Measurements from ENCODE around the gene F2.
"Not testable (repeated sequence)": the region's sequence is repeated elsewhere in the genome, so short reads cannot be mapped to it uniquely, and the experiment has no call there.

Gene F2

DNA sequence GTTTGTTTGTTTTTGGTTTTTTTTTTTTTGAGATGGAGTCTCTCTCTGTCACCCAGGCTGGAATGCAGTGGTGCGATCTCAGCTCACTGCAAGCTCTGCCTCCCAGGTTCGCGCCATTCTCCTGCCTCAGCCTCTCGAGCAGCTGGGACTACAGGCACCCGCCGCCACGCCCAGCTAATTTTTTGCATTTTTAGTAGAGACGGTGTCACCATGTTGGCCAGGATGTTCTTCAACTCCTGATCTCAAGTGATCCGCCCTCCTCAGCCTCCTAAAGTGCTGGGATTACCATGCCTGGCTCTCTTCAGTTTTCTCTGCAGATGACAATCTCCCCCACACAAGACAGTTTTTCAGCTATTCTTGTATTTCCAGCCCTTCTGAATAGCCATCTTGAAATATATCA is 9.7 kb upstream of the F2 start:
- ATAC-seq (replicated peaks; ENCODE audit: extremely low read depth, poor library complexity, severe bottlenecking); H3K4me1 Mint-ChIP-seq; H3K4me3 Mint-ChIP-seq; DNase-seq (ENCODE audit: low spot score in 2 of 2); H3K9me3 Mint-ChIP-seq; H3K27me3 Mint-ChIP-seq; H3K27ac Mint-ChIP-seq (ENCODE audit: low read depth): not testable (repeated sequence)
- peaks cover 19% of the 10 kb centered on the region for H3K36me3 Mint-ChIP-seq (ENCODE audit: insufficient read depth)

DNA sequence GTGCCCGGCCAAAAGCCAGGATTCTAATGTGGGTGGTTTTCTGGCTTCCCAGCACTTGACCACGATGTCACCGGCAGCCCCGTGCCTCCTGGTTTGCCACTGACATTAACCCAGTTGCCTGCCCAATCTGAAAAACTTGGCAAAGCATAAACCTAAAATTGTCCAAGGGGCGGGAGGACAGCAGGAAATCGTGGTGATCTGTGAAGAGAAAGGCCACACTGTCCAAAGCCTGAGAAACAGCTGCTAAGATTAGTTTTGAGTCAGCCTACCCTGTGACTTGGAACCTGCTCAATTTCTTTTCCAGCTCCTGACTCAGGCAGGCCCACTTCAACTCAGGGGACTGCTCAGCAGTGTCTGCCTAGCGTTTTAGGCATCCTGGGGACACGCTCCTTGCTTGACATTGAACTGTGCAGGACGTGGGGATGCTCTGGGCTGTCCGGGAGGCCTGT is 8.2 kb upstream of the F2 start:
- DNase-seq (ENCODE audit: low spot score in 2 of 2) = no peak
- Mint-ChIP-seq H3K36me3 (ENCODE audit: insufficient read depth) (peaks cover 16% of the 10 kb centered on the region), H3K4me3 (no peak overlapping the region), H3K27me3 (no peaks in the 10 kb centered on the region), H3K4me1 (peaks cover 6% of the 10 kb centered on the region), H3K9me3 (no peaks in the 10 kb centered on the region), H3K27ac (ENCODE audit: low read depth) (no peak overlapping the region)
- no peak for ATAC-seq (replicated peaks; ENCODE audit: extremely low read depth, poor library complexity, severe bottlenecking)

DNA sequence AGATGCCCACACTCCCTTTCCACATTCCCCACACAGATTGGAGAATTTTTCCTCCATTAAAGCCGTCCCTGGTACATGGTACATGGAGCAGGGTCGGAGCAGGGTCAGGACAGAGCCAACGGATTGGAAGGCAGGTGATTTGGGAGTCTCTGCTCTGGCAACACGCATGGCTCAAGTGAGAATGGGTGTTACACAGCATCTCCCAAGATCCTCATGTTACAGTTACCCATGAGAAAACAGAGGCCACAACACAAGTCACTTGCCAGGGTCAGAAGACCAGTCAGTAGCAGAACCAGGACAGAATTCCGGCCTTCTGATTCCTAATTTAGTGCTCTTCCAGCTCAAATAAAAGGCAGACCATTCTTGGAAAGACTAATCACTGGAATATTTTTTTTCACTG is 7.7 kb upstream of the F2 start:
- Mint-ChIP-seq H3K36me3 (ENCODE audit: insufficient read depth) (peaks cover 12% of the 10 kb centered on the region), H3K27me3 (no peaks in the 10 kb centered on the region), H3K27ac (ENCODE audit: low read depth) (no peak overlapping the region), H3K4me3 (no peak overlapping the region), H3K4me1 (peaks cover 6% of the 10 kb centered on the region), H3K9me3 (no peaks in the 10 kb centered on the region)
- ATAC-seq (replicated peaks; ENCODE audit: extremely low read depth, poor library complexity, severe bottlenecking) (no peak), DNase-seq (ENCODE audit: low spot score in 2 of 2) (no peak)

DNA sequence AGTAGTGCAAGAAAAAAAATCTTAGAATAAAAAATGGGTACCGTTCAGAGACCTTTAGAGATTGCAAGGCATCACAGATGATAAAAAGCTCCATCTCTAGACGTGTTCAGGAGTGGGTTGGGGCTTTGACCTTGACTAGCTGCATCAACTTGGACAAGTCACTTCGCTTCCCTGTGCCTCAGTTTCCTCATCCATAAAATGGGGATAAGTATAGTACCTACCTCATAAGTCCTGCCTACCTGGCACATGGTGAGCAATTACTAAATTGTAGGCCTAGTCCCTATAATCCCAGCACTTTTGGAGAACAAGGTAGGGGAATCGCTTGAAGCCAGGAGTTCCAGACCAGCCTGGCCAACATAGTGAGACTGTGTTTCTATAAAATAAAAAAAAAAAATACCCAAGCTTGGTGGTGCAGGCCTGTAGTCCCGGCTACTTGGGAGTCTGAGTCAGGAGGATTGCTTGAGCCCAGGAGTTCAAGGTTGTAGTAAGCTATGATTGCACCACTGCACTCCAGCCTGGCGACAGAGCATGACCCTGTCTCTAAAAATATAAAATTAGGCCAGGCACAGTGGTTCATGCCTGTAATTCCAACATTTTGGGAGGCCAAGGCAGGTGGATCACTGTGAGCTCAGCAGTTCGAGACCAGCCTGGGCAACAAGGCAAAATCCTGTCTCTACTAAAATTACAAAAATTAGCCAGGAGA is 6.0 kb upstream of the F2 start:
- Mint-ChIP-seq H3K4me3 (no peak overlapping the region), H3K36me3 (ENCODE audit: insufficient read depth) (peaks cover 3% of the 10 kb centered on the region)
- no peak for ATAC-seq (replicated peaks; ENCODE audit: extremely low read depth, poor library complexity, severe bottlenecking)

DNA sequence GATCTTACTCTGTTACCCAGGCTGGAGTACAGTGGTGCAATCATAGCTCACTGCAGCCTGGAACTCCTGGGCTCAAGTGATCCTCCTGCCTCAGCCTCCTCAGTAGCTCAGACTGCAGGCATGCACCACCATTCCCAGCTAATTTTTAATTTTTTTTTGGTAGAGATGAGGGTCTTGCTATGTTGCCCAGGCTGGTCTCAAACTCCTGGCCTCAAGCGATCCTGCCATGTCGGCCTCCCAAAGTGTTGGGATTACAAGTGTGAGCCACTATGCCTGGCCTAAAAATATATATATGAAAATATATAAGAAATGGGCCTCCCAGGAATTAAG is 1.2 kb upstream of the F2 start:
- not testable (repeated sequence) for H3K4me3 Mint-ChIP-seq; H3K9me3 Mint-ChIP-seq; H3K4me1 Mint-ChIP-seq; H3K36me3 Mint-ChIP-seq (ENCODE audit: insufficient read depth); ATAC-seq (replicated peaks; ENCODE audit: extremely low read depth, poor library complexity, severe bottlenecking); H3K27ac Mint-ChIP-seq (ENCODE audit: low read depth); H3K27me3 Mint-ChIP-seq; DNase-seq (ENCODE audit: low spot score in 2 of 2)

More for the DNA sequence above, 6.0 kb upstream of the F2 start:
- no peak for DNase-seq (ENCODE audit: low spot score in 2 of 2)
- no peaks in the 10 kb centered on the region for H3K9me3 Mint-ChIP-seq
- peaks cover under 1% of the 10 kb centered on the region for H3K4me1 Mint-ChIP-seq
- no peak overlapping the region for H3K27ac Mint-ChIP-seq (ENCODE audit: low read depth)
- H3K27me3 Mint-ChIP-seq = no peaks in the 10 kb centered on the region

DNA sequence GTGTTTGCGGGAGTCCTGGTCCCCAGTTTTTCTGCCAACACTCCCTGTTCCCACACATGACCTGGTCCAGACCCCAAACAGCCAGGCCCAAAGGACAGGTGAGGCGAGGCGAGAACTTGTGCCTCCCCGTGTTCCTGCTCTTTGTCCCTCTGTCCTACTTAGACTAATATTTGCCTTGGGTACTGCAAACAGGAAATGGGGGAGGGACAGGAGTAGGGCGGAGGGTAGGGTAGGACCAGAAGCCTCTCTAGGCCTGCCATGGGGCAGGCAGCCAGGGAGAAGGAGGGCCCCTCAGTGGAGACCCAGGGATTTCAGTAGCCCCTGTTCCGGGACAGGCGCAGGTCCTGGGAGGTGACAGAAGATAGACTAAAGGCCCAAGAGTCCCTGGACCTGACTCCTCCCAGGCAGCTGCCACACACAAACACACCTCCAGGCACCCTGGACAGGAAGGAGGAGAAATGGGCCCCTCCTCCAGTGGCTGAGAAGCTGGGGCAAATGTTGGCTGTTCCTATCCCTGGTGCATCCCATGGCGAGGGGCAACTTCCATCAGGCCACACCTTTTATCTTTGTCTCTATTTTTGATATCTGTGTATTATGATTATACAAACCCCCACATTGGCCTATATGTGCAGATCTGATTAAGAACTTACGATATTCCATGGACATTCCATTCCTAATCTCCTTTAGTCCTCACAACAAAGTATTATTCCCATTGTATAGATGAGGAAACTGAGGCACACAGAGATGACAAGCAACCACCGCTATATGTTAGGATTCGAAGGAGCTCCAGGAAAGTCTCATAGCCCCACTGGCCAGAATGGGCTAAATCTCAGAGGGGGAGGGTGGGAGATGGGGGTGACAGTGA is 626 bp upstream of the F2 start:
- no peaks in the 10 kb centered on the region for H3K9me3 Mint-ChIP-seq
- ATAC-seq (replicated peaks; ENCODE audit: extremely low read depth, poor library complexity, severe bottlenecking) (no peak), DNase-seq (ENCODE audit: low spot score in 2 of 2) (no peak)
- H3K4me3 Mint-ChIP-seq = no peak overlapping the region
- H3K27me3 Mint-ChIP-seq = no peaks in the 10 kb centered on the region
- peaks cover 7% of the 10 kb centered on the region for H3K4me1 Mint-ChIP-seq
- H3K27ac Mint-ChIP-seq (ENCODE audit: low read depth) = no peak overlapping the region
- peaks cover 1% of the 10 kb centered on the region for H3K36me3 Mint-ChIP-seq (ENCODE audit: insufficient read depth)

DNA sequence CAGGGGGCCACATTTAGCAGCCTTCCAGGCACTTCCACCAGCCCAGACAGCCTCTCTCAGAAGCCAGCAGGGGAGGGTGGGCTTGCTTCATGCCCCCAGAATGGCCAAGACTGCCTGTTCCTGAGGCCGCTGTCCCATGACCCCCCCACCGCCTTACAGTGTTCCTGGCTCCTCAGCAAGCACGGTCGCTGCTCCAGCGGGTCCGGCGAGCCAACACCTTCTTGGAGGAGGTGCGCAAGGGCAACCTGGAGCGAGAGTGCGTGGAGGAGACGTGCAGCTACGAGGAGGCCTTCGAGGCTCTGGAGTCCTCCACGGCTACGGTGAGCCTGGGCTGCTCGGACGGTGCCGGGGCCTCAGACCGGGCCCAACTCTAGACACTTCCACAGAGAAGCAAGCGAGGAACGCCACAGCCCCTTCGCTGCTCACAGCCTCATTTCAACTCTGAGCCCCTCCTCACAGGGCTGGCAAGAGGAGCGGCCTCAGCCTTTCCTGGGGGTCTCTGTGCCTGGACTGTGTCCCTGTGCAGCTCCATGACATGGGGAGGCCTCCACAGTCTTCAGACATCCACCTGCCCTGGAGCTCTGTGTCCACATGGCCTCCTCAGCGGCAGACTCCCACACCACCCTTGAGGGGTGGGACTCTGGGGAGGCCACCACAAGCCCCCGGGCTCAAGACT is 668 bp downstream of the F2 start:
- ATAC-seq (replicated peaks; ENCODE audit: extremely low read depth, poor library complexity, severe bottlenecking) = no peak
- H3K4me1 Mint-ChIP-seq = peaks cover 7% of the 10 kb centered on the region
- no peak overlapping the region for H3K4me3 Mint-ChIP-seq
- no peaks in the 10 kb centered on the region for H3K9me3 Mint-ChIP-seq
- H3K36me3 Mint-ChIP-seq (ENCODE audit: insufficient read depth) = peaks cover 1% of the 10 kb centered on the region
- no peaks in the 10 kb centered on the region for H3K27me3 Mint-ChIP-seq
- no peak overlapping the region for H3K27ac Mint-ChIP-seq (ENCODE audit: low read depth)
- no peak for DNase-seq (ENCODE audit: low spot score in 2 of 2)

DNA sequence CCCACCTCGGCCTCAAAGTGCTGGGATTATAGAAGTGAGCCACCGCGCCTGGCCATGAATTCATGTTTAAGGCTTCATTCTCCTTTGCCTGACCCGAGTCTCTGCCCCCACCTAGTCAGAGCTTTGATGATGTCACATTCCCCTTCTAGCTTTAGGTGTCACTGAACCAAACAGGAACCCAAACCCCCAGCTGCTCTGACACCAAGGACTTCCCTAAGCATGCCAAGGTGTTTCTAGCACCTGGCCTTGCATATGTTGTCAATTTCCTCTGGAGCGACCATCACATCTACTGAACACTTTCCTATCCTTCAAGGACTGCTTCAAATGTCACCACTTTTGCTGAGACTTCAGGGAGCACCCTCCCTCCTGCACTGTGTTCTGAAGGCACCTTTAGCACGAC is 2.3 kb downstream of the F2 start:
- Mint-ChIP-seq H3K9me3 (no peaks in the 10 kb centered on the region), H3K27ac (ENCODE audit: low read depth) (no peak overlapping the region), H3K4me3 (no peak overlapping the region), H3K27me3 (no peaks in the 10 kb centered on the region), H3K36me3 (ENCODE audit: insufficient read depth) (peaks cover 1% of the 10 kb centered on the region), H3K4me1 (peaks cover 7% of the 10 kb centered on the region)
- no peak for ATAC-seq (replicated peaks; ENCODE audit: extremely low read depth, poor library complexity, severe bottlenecking)
- DNase-seq (ENCODE audit: low spot score in 2 of 2) = no peak

DNA sequence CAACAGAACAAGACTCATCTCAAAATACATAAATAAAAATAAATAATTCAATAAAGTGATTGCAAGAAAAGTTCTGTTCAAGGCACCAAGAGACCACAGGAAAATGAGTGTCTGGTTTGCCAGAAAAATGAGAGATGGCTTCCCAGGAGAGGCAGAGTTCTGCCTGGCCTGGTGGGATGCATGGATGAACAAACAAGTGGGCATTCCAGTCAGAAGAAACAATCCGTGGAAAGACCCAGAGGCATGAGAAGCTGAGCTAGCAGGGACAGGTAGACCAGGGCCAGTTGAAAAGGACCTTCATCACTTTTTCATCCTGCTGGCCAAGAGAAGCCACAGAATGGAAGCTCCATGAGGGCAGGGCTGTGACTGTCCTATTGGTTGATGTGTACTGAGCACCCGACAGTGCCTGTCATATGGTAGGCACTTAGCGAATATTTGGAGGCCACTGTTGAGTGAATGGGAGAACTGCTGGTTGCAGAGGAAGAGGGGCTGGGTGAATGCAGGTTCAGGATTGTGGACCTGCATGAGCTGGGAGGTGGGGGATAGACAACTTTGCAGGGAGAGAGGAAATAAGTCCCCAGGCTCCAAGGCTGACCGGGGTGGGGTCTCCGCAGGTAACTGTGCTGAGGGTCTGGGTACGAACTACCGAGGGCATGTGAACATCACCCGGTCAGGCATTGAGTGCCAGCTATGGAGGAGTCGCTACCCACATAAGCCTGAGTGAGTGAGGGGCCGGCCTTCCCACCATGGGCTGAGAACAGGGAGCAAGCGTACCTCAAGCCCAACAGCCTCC is 3.7 kb downstream of the F2 start:
- Mint-ChIP-seq H3K4me3 (no peak overlapping the region), H3K27me3 (no peaks in the 10 kb centered on the region), H3K9me3 (no peaks in the 10 kb centered on the region), H3K4me1 (peaks cover 7% of the 10 kb centered on the region), H3K36me3 (ENCODE audit: insufficient read depth) (peaks cover 1% of the 10 kb centered on the region), H3K27ac (ENCODE audit: low read depth) (no peak overlapping the region)
- DNase-seq (ENCODE audit: low spot score in 2 of 2) (no peak), ATAC-seq (replicated peaks; ENCODE audit: extremely low read depth, poor library complexity, severe bottlenecking) (no peak)

DNA sequence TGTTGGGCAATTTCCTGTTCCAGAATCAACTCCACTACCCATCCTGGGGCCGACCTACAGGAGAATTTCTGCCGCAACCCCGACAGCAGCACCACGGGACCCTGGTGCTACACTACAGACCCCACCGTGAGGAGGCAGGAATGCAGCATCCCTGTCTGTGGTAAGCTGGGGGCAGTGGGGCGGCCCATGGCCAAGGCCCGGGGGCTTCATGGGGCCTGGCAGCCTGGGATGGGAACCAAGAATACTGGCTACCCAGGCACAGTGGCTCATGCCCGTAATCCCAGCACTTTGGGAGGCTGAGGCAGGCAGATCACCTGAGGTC is 4.3 kb downstream of the F2 start:
- no peaks in the 10 kb centered on the region for H3K27me3 Mint-ChIP-seq
- ATAC-seq (replicated peaks; ENCODE audit: extremely low read depth, poor library complexity, severe bottlenecking) (no peak), DNase-seq (ENCODE audit: low spot score in 2 of 2) (no peak)
- peaks cover 4% of the 10 kb centered on the region for H3K4me1 Mint-ChIP-seq
- H3K9me3 Mint-ChIP-seq = no peaks in the 10 kb centered on the region
- H3K27ac Mint-ChIP-seq (ENCODE audit: low read depth) = no peak overlapping the region
- peaks cover under 1% of the 10 kb centered on the region for H3K36me3 Mint-ChIP-seq (ENCODE audit: insufficient read depth)
- H3K4me3 Mint-ChIP-seq = no peak overlapping the region

DNA sequence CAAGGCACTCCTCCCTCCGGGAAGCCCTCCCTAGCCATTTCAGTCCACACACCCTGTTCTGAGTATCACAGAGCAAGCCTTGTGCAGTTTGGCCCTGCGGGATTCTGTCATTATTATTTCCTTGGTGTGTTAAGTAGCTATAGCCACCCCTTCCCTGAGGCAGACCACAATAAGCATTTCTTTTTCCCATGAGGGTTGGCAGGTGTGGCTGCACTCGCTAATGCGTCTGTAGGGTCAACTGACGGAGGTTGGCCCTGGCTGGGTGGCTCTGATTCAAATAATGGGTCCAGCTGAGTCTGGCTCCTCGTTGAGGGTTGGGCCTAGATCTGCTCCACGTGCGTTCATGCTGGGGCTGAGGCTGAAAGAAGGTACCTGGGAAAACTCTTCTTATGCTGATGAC is 5.1 kb downstream of the F2 start:
- no peaks in the 10 kb centered on the region for H3K9me3 Mint-ChIP-seq
- no peaks in the 10 kb centered on the region for H3K36me3 Mint-ChIP-seq (ENCODE audit: insufficient read depth)
- no peaks in the 10 kb centered on the region for H3K27me3 Mint-ChIP-seq
- DNase-seq (ENCODE audit: low spot score in 2 of 2) (no peak), ATAC-seq (replicated peaks; ENCODE audit: extremely low read depth, poor library complexity, severe bottlenecking) (no peak)
- no peak overlapping the region for H3K27ac Mint-ChIP-seq (ENCODE audit: low read depth)
- H3K4me3 Mint-ChIP-seq = no peak overlapping the region
- H3K4me1 Mint-ChIP-seq = no peaks in the 10 kb centered on the region

DNA sequence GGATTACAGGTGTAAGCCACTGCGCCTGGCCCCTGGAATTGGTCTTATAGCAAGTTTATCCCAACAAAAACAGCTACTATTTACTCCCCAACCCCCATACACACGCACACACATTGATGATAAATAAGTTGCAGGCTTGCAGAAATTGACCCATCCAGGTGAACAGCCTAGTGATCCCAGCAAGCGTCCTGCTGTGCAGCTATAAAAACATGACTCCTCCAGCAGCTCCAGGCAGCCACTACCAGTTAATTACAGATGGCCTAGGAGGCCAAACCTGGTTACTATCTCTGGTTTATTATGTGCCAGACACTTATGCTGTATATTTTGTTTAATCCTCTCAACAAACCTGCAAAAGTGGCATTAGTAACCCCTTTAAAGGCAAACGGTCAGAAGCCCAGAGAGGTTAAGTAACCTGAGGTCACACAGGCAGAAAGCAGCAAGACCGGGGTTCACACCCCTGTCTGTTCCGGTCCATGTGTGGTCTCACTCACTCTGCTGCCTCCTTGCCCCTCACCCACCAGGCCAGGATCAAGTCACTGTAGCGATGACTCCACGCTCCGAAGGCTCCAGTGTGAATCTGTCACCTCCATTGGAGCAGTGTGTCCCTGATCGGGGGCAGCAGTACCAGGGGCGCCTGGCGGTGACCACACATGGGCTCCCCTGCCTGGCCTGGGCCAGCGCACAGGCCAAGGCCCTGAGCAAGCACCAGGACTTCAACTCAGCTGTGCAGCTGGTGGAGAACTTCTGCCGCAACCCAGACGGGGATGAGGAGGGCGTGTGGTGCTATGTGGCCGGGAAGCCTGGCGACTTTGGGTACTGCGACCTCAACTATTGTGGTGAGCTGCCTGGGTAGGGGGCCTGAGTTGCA is 6.6 kb downstream of the F2 start:
- Mint-ChIP-seq H3K27ac (ENCODE audit: low read depth) (no peak overlapping the region), H3K4me1 (no peaks in the 10 kb centered on the region), H3K36me3 (ENCODE audit: insufficient read depth) (no peaks in the 10 kb centered on the region), H3K9me3 (no peaks in the 10 kb centered on the region), H3K27me3 (no peaks in the 10 kb centered on the region), H3K4me3 (no peak overlapping the region)
- DNase-seq (ENCODE audit: low spot score in 2 of 2) (no peak), ATAC-seq (replicated peaks; ENCODE audit: extremely low read depth, poor library complexity, severe bottlenecking) (no peak)
